Measurements from ENCODE around the gene ENO3. TPM values are rescaled to one million over a fixed set of nuclear protein-coding genes. Genes with fewer than 3 reads are reported as not detected.

ENO3 gene
- total RNA-seq, 4 donors from 2014 or later, result 1.0 to 7.9 (median 4.9) TPM

DNA sequence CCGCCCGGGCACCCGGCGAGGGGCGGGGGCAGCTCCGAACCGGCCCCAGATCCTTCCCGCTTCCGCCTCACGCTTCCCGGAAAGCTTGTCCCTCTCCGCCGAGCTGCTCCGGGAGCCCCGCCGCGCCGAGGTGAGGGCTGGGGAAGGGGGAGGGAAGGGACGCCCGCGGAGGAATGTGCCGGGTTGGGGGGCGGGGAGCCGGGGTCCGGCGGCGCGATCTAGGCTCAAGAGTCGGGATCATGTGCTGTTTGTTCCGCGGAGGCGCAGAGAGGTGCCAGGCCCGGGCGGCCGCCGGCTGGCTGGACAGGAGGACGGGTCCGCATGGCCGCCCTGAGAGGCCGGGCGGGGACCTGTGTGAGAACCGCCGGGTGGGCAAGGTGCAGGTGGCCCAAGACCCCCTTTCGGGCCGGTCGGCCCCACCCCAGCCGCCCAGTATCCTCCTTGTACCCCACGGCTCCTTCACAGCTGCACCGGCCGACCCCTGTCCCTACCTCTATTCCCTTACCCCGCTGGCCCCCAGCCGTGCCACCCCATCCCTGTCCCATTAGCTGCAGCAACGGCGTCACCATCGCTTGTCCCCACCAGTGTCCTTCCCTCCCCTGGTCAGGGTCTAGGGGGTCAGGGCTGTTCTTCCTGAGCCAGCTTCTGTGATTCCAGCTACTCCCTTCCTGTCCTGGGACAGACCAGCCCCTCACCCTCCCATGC lies 47.3 kb downstream of the ENO3 start:
- 1% methylated on average over 34 to 39 of the region's 55 CpGs for WGBS, 2 donors
- peak in 1 of 2 donors; percentile 92 for DNase-seq (ENCODE audit: low spot score in 2 of 2)
- peak overlapping the region; percentile 87 for H3K4me3 ChIP-seq (ENCODE audit: low read depth, poor library complexity, severe bottlenecking)
- TF ChIP-seq POLR2A (IDR thresholded peaks at IDR 0.05), result no peak
- TF ChIP-seq, protein P1, sequence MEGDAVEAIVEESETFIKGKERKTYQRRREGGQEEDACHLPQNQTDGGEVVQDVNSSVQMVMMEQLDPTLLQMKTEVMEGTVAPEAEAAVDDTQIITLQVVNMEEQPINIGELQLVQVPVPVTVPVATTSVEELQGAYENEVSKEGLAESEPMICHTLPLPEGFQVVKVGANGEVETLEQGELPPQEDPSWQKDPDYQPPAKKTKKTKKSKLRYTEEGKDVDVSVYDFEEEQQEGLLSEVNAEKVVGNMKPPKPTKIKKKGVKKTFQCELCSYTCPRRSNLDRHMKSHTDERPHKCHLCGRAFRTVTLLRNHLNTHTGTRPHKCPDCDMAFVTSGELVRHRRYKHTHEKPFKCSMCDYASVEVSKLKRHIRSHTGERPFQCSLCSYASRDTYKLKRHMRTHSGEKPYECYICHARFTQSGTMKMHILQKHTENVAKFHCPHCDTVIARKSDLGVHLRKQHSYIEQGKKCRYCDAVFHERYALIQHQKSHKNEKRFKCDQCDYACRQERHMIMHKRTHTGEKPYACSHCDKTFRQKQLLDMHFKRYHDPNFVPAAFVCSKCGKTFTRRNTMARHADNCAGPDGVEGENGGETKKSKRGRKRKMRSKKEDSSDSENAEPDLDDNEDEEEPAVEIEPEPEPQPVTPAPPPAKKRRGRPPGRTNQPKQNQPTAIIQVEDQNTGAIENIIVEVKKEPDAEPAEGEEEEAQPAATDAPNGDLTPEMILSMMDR (IDR thresholded peaks at IDR 0.05), result no peak
- intact Hi-C loops (cut with DNase I; ENCODE audit: low total_unique reads), result loop anchor here (5.0 kb wide), 1 partner anchor 91 kb away; no protein-coding TSS in a partner anchor

DNA sequence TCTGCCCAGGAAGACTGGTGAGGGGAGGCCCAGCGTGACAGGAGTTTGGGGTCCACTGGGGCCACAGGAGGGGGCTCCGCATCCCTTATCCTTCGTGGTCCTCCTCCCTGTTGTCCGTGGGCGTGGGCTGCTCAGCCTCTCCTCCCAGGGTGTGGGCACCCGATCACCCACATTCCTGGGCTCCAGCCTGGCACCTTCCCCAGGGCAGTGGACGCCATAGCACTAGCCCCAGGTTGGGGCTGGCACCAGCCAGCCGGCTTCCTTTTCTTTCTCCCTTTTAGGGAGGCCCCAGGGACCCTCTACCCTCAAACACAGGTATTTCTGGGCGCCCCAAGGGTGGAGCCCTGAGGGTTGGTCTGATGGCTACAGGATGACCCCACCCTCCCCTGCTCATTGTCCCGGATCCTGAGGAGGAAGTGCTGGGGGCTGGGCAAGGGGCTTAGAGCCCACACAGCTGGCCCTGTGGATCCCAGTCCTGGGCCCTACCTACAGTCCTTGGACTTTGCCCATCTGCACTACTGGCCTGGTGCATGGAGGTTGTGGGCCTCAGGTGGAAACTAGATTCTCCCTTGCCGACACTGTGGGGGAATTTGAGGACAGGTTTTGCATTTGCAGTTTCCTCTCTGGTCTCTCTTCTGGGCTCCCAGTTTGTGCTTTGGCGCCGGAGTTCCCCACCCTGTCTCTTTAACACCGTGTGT lies 48.0 kb downstream of the ENO3 start:
- intact Hi-C loops (cut with DNase I; ENCODE audit: low total_unique reads), result loop anchor here (5.0 kb wide), 1 partner anchor 92 kb away; no protein-coding TSS in a partner anchor
- H3K4me3 ChIP-seq (ENCODE audit: low read depth, poor library complexity, severe bottlenecking), result peak overlapping the region; percentile 87
- WGBS, 2 donors, result 11 to 13% methylated on average over 14 of the region's 14 CpGs
- TF ChIP-seq, protein P1 (IDR thresholded peaks at IDR 0.05), result no peak
- no peak for TF ChIP-seq POLR2A (IDR thresholded peaks at IDR 0.05)
- peak; percentile 22 to 87 for DNase-seq (ENCODE audit: low spot score in 2 of 2)

DNA sequence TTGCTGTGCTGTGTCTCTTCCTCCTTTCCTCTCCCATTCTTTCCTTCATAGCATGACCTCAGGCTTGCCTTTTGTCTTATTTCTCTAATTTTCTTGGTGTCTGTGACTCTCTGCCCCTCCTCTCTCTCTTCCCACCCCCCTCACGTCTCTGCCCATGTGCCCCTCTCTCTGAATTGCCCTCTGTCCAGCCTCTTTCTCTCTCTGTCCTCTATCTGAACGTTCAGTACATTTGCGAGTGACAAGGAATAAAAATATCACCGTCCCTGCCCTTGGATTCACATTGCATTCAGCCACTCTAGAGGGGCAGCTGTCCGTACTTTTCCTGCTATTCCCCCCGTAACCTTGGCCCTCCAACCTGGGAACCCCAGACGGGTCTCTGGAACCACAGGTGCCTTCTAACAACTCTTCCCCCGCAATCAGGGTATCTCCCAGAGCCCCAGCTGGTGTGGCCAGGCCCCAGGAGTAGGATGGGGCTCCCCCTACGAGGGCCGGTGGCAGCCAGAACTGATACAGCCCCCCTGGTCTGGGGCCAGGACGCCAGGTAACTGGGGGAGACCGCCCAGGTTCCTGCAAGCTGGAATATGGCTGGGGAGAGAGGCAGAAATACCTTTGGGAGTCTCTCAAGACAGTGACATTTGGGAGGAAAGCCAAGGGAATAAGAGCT lies 48.6 kb downstream of the ENO3 start:
- no peak for TF ChIP-seq POLR2A (IDR thresholded peaks at IDR 0.05)
- TF ChIP-seq, protein P1 (IDR thresholded peaks at IDR 0.05), result no peak
- H3K4me3 ChIP-seq (ENCODE audit: low read depth, poor library complexity, severe bottlenecking), result no peak overlapping the region
- intact Hi-C loops (cut with DNase I; ENCODE audit: low total_unique reads), result loop anchor here (5.0 kb wide), 1 partner anchor 92 kb away; no protein-coding TSS in a partner anchor
- WGBS, 2 donors, result 69 to 73% methylated on average over 12 of the region's 12 CpGs
- DNase-seq (ENCODE audit: low spot score in 2 of 2), result no peak

DNA sequence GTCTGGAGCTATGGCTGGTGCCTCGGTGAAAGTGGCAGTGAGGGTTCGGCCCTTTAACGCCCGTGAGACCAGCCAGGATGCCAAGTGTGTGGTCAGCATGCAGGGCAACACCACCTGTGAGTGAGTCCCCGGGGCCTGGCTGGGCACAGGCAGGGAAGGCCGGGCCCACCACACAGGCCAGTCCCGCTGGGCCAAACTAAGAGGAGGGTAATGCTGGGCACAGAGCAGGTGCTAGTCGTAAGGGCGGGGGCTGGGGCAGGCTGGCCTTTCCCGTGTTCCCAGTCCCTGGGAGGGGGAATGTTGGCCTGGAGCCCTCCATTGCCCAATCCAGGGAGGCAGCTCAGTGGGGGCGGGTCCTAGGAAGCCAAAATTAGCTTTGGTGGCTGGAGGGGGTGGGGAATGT lies 49.3 kb downstream of the ENO3 start:
- peak; percentile 33 to 94 for DNase-seq (ENCODE audit: low spot score in 2 of 2)
- no peak overlapping the region for H3K4me3 ChIP-seq (ENCODE audit: low read depth, poor library complexity, severe bottlenecking)
- intact Hi-C loops (cut with DNase I; ENCODE audit: low total_unique reads), result no loop called here
- TF ChIP-seq POLR2A (IDR thresholded peaks at IDR 0.05), result no peak
- WGBS, 2 donors, result 52 to 55% methylated on average over 5 to 11 of the region's 11 CpGs

DNA sequence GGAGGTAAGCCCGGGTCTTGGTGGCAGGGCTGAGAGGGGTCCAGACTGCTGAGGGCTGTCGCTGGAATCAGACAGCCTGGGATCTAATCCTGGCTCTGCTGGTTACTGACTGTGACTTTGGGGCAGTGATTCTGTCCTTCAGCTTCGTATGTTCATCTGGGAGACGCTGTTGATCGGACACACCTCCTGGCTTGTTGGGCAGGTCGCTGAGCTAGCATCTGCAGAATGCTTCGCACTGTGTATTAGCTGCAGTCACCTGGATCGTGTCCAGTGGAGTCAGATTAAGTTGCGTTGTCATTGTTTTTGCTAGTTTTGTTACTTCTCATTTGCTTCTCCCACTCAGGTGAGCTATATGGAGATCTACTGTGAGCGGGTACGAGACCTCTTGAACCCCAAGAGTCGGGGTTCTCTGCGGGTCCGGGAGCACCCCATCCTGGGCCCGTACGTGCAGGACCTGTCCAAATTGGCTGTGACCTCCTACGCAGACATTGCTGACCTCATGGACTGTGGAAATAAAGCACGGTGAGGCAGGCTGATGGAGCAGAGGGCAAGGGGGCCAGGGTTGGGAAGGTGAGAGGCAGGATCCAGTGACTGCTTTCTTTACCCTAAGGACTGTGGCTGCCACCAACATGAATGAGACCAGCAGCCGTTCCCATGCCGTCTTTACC lies 51.3 kb downstream of the ENO3 start:
- no peak for TF ChIP-seq POLR2A (IDR thresholded peaks at IDR 0.05)
- TF ChIP-seq, protein P1 (IDR thresholded peaks at IDR 0.05), result no peak
- no peak for DNase-seq (ENCODE audit: low spot score in 2 of 2)
- 93 to 96% methylated on average over 20 of the region's 20 CpGs for WGBS, 2 donors
- H3K4me3 ChIP-seq (ENCODE audit: low read depth, poor library complexity, severe bottlenecking), result no peak overlapping the region
- intact Hi-C loops (cut with DNase I; ENCODE audit: low total_unique reads), result no loop called here
